ENCODE results near the gene TMEM92.

Gene TMEM92

GRCh38 chr17:50256826-50257618 is 17.2 kb upstream of the TMEM92 start:
- no peak overlapping the region for H3K4me3 ChIP-seq (ENCODE audit: low read length)
- TF ChIP-seq, protein P1, sequence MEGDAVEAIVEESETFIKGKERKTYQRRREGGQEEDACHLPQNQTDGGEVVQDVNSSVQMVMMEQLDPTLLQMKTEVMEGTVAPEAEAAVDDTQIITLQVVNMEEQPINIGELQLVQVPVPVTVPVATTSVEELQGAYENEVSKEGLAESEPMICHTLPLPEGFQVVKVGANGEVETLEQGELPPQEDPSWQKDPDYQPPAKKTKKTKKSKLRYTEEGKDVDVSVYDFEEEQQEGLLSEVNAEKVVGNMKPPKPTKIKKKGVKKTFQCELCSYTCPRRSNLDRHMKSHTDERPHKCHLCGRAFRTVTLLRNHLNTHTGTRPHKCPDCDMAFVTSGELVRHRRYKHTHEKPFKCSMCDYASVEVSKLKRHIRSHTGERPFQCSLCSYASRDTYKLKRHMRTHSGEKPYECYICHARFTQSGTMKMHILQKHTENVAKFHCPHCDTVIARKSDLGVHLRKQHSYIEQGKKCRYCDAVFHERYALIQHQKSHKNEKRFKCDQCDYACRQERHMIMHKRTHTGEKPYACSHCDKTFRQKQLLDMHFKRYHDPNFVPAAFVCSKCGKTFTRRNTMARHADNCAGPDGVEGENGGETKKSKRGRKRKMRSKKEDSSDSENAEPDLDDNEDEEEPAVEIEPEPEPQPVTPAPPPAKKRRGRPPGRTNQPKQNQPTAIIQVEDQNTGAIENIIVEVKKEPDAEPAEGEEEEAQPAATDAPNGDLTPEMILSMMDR (conservative IDR thresholded peaks at IDR 0.05; ENCODE audit: low read depth, low read length) = no peak
- no peak for DNase-seq (ENCODE audit: low read depth)

DNA sequence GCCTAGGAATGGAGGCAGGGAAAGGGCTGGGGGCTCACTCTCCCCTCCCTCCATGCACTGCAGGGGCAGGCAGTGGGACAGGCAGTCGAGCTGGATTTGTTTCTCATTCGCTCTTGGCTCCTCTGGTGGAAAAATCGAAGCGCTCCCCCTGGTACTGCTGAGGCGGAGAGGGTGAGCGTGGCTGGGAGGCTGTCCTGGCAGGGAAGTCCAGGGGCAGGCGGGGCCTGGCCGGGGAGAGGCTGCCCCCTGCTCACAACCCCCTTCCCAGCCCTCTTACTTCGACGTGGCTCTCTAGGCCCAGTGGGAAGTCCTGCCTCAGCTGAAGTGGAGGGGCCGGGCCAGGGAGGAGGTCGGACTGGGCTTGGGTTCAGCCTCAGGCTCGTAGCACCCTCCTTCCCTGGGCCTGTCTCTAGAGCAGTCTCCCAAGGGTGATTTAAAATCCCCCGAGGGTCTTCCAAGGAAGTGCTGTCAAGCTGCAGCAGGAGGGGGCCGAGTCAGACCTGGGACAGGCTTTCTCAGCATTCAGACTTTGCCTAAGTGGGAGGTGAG is 16.5 kb upstream of the TMEM92 start:
- no peak for DNase-seq (ENCODE audit: low read depth)
- TF ChIP-seq, protein P1 (conservative IDR thresholded peaks at IDR 0.05; ENCODE audit: low read depth, low read length) = no peak
- no peak overlapping the region for H3K4me3 ChIP-seq (ENCODE audit: low read length)

DNA sequence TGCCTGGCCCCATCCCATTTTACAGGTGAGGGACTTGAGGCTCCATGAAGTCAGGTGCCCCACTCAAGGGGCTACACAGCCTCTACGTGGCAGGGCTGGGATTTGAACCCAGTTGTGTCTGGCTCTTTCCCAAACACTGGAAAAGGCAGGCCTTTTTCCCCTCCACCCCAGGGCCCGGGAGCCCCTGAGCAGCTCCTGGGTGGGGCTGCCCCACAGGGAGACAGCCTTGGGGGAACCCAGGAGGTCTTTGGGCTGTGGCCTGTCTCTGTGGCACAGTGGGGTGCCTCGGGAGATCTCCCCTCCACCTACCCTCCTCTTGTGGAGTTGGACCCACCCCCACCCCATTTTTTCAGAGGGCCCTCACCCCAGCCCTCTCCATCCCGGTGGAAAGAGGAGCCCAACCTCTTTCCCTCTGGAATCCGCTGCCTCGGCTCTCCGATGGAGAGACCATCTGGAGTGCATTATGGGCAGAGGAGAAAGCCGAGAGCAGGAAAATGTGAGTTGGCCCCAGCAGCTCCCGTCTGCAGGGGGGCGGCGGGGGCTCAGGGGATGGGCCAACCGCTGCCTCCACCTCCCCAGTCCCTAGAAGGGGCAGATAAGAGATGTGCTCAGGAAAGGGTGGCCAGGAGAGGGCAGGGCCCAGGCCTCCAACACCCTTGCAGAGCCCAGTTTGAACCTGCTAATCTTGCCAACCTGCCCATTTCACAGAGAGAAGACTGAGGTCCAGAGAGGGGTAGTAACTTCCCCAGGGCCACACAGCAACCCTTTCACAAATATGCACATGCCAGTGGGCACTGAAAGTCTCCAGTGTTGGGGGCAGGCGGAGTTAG is 15.4 kb upstream of the TMEM92 start:
- H3K4me3 ChIP-seq (ENCODE audit: low read length) = no peak overlapping the region
- TF ChIP-seq, protein P1 (conservative IDR thresholded peaks at IDR 0.05; ENCODE audit: low read depth, low read length) = no peak
- no peak for DNase-seq (ENCODE audit: low read depth)

- DNase-seq (ENCODE audit: low read depth) = no peak
- H3K4me3 ChIP-seq (ENCODE audit: low read length) = no peak overlapping the region
- TF ChIP-seq, protein P1 (conservative IDR thresholded peaks at IDR 0.05; ENCODE audit: low read depth, low read length) = no peak
Measured at GRCh38 chr17:50259477-50260324, 14.6 kb upstream of the TMEM92 start.

GRCh38 chr17:50260501-50260911 is 13.8 kb upstream of the TMEM92 start:
- TF ChIP-seq, protein P1 (conservative IDR thresholded peaks at IDR 0.05; ENCODE audit: low read depth, low read length) = no peak

DNA sequence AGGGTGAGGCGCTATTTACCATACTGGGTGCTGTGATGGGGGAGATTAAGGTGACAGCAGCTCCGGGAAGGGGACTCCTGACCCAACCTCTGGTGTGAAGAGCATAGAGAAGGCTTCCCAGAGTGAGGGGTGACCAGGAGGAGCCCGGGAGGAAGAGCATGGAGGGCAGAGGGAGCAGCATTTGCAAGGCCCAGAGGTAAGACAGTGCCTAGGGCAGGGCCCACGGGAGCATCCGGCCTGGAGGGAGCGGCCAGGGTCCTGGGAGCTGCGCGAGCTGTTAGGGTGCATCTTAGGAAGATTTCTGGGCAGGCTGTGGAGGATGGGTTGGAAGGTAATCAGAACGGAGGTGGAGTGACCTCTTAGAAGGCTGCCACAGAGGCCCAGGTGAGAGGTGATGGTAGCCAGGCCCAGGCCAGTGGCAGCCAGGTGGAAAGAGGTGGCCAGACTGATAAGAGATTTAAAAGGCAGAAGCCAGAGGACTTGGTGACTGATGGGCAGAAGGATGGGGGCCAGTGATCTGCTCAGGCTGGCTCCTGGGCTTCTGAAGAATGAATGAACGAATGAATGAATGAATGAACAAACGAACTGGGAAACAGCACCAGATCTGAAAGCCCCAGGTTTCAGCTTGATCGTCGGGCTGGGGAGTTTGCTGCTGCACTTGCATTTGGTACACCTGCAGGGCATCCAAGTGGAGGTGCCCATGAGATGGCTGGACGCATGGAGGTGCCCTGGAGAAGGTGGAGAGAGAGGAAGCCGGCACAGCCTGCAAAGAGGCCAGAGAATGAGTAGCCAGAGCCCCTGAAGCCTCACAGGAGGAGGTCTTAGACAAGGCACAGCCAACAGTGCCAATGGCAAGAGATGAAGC is 13.0 kb upstream of the TMEM92 start:
- TF ChIP-seq, protein P1 (conservative IDR thresholded peaks at IDR 0.05; ENCODE audit: low read depth, low read length) = no peak
- no peak overlapping the region for H3K4me3 ChIP-seq (ENCODE audit: low read length)
- no peak for DNase-seq (ENCODE audit: low read depth)

More at GRCh38 chr17:50260501-50260911, 13.8 kb upstream of the TMEM92 start:
- no peak overlapping the region for H3K4me3 ChIP-seq (ENCODE audit: low read length)
- no peak for DNase-seq (ENCODE audit: low read depth)
